ENCODE measurements around the gene STARD8. TPM values are rescaled to one million over a fixed set of nuclear protein-coding genes. Genes with fewer than 3 reads are reported as not detected.

The STARD8 gene
- total RNA-seq, 3 donors from 2014 or later, result 1.2 to 5.5 (median 4.5) TPM

- intact Hi-C loops (cut with DNase I, micrococcal nuclease), result no loop called here
- DNase-seq, result no peak
- H3K4me1 ChIP-seq (ENCODE audit: low read depth), result no peaks in the 10 kb centered on the region
- no peak for ATAC-seq
- TF ChIP-seq CTCF (IDR thresholded peaks at IDR 0.05), result no peak
- H3K9me3 ChIP-seq, result no peaks in the 10 kb centered on the region
- H3K36me3 ChIP-seq (ENCODE audit: low read depth), result no peaks in the 10 kb centered on the region
- no peak overlapping the region for H3K4me3 ChIP-seq
Observed at GRCh38 chrX:68682790-68683189, 35.3 kb downstream of the STARD8 start.

- no peaks in the 10 kb centered on the region for H3K36me3 ChIP-seq (ENCODE audit: low read depth)
- intact Hi-C loops (cut with DNase I, micrococcal nuclease), result no loop called here
Observed at GRCh38 chrX:68683580-68683979, 36.1 kb downstream of the STARD8 start.

GRCh38 chrX:68684291-68684918, 36.9 kb downstream of the STARD8 start:
- no peak for ATAC-seq
- TF ChIP-seq CTCF (IDR thresholded peaks at IDR 0.05), result no peak
- no peaks in the 10 kb centered on the region for H3K4me1 ChIP-seq (ENCODE audit: low read depth)
- H3K36me3 ChIP-seq (ENCODE audit: low read depth), result no peaks in the 10 kb centered on the region
- H3K9me3 ChIP-seq, result no peaks in the 10 kb centered on the region
- DNase-seq, result peak in 2 of 3 donors; percentile 17 to 56
- H3K4me3 ChIP-seq, result no peak overlapping the region
- intact Hi-C loops (cut with DNase I, micrococcal nuclease), result no loop called here

More at GRCh38 chrX:68683580-68683979, 36.1 kb downstream of the STARD8 start:
- DNase-seq (no peak), ATAC-seq (no peak)
- Histone ChIP-seq H3K9me3 (no peaks in the 10 kb centered on the region), H3K4me3 (no peak overlapping the region), H3K4me1 (ENCODE audit: low read depth) (no peaks in the 10 kb centered on the region)
- no peak for TF ChIP-seq CTCF (IDR thresholded peaks at IDR 0.05)

GRCh38 chrX:68684919-68685304, 37.4 kb downstream of the STARD8 start:
- intact Hi-C loops (cut with DNase I, micrococcal nuclease), result no loop called here
- no peaks in the 10 kb centered on the region for H3K36me3 ChIP-seq (ENCODE audit: low read depth)
- no peak for TF ChIP-seq CTCF (IDR thresholded peaks at IDR 0.05)
- no peaks in the 10 kb centered on the region for H3K4me1 ChIP-seq (ENCODE audit: low read depth)
- H3K4me3 ChIP-seq, result no peak overlapping the region
- DNase-seq (no peak), ATAC-seq (no peak)
- no peaks in the 10 kb centered on the region for H3K9me3 ChIP-seq

- DNase-seq, result no peak
- H3K36me3 ChIP-seq (ENCODE audit: low read depth), result no peaks in the 10 kb centered on the region
- H3K9me3 ChIP-seq, result no peaks in the 10 kb centered on the region
- no peak for TF ChIP-seq CTCF (IDR thresholded peaks at IDR 0.05)
- H3K4me1 ChIP-seq (ENCODE audit: low read depth), result no peaks in the 10 kb centered on the region
- intact Hi-C loops (cut with DNase I, micrococcal nuclease), result no loop called here
- H3K4me3 ChIP-seq, result no peak overlapping the region
- no peak for ATAC-seq
Observed at GRCh38 chrX:68685685-68686084, 38.2 kb downstream of the STARD8 start.
